Measurements from ENCODE around the gene DPM3.
"Not testable (repeated sequence)": the region's sequence is repeated elsewhere in the genome, so short reads cannot be mapped to it uniquely, and the experiment has no call there.

Gene DPM3

DNA sequence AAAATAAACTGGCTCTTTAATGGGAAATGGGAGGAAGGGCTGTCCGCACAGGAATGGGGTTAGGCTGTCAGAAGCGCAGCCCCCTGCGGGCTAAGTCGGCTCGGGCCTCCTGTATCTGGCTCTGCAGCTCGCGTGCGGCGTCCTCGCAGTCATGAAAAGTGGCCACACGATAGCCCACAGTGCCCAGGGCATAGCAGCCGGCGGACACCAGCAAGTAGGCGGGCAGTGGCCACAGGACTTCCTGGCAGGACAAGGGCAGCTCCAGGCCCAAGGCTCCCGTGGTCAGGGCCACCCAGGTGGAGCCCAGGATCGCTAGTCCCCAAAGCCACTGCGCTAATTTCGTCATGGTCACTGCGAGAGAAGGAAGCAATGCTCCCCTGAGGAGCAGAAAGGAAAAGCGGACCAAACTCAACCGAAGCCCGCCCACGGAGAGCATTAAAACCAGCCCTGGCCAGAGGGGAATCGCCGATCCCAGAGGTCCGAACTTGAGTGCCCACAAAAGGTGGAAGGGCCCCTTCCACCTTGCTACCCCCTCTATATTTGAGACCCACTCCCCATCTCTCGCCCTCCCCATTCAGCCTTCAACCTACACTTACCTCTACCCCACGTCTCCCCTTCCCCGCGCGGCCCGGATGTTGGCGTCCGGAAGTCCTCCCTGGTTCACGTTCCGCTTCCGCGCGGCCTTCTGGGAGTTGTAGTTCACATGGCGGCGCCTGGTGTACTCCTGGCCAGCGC lies at the start of gene DPM3:
DPM3 (minus strand) TSS at position 637 of the 735 bp plus-strand sequence; CDS start at position 346, 291 bp downstream.
- DNase-seq = peak in 55 of 56 donors; percentile 46 to 95 (median 83)

DNA sequence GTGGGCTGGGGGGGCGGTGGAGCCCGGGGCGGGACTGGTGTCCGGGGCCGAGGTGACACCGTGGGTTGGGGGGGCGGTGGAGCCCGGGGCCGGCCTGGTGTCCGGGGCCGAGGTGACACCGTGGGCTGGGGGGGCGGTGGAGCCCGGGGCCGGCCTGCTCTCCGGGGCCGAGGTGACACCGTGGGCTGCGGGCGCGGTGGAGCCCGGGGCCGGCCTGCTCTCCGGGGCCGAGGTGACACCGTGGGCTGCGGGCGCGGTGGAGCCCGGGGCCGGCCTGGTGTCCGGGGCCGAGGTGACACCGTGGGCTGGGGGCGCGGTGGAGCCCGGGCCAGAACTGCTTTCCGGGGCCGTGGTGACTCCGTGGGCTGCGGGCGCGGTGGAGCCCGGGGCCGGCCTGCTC lies 49.6 kb upstream of the DPM3 start:
- DNase-seq = not testable (repeated sequence)

DNA sequence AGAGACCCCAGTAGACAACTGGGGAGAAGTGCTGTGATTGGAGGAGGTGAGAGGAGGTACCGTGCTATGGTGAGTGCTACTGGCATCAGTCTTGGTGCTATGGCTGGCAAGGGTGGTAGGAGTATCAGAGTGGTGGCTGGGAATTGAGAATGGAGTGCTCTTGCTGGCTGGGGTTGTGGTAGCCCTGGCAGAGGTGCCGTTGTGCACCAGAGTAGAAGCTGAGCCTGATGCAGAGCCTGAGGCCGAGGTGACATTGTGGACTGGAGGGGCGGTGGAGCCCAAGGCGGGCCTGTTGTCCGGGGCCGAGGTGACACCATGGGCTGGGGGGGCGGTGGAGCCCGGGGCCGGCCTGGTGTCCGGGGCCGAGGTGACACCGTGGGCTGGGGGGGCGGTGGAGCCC lies 47.9 kb upstream of the DPM3 start:
- no peak for DNase-seq

DNA sequence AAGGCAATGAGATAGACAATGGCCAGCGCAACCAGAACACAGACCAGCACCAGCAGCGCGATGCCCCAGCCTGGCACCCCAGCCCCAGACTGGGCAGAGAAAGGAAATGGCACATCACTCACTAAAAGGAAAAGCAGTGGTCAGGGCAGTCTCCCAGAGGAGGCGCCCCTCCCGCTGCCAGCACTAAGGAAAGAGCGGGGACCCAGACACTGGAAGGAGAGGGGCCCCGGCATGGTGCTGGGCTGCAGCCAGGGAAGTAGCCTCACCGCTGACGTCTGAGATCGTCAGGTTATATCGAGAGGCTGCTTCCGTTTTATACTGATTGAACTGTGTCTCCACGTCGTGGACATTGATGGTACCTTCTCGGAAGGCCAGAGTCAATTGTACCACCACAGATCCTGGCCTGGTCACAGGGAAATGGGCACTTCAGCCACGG lies 47.1 kb upstream of the DPM3 start:
- no peak for DNase-seq

- no peak for DNase-seq
These were observed 46.6 kb upstream of the DPM3 start for GRCh38 chr1:155186794-155187455.

GRCh38 chr1:155186067-155186793 lies 45.9 kb upstream of the DPM3 start:
- no peak for DNase-seq

GRCh38 chr1:155185783-155186066 lies 45.4 kb upstream of the DPM3 start:
- DNase-seq = no peak

DNA sequence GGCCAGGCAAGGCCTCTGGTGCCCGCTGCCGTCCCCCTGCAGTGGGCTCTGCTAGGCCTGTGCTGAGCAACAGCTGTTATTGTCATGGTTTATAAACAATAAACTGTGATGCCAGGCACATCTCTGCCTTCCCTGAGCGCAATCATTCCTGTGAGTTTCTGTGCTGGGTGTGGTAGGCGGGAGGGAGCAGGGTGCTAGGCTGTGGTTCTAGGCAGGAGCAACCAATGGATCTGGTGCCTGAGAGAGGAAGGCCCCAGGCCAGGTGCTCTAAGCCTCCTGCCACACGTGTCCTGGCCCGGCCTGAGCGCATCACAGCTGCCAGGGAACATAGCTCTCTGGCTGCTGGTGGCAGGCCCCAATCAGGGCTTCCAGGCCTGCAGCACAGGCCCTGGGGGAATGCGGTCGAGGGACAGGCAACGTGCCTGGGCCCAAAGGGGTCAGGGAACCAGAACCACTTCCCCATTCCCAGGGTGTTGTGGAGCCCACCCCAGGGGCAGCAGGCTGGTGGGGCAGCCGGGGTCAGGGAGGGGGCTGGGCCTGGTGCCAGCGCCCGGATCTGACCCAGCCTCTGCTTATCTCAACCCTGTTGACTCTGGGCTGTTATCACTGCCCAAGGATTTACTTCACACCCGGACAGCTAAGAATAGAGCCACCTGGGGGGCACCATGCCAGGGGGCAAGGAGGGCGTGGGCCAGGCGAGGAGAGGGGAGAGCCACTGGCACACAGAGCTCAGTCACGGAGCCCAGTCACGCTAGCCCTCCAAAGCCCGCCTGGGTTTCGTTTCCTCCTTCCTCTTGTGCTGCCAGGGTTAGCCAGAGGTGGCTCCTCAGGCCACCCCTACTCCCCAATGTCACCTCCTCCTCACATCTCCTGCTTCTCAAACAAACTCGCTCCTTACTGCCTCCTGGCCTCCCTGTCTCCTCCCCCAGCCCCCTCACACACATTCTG lies 44.8 kb upstream of the DPM3 start:
- no peak for DNase-seq

- no peak for DNase-seq
These were observed 44.0 kb upstream of the DPM3 start for GRCh38 chr1:155184351-155184811.

DNA sequence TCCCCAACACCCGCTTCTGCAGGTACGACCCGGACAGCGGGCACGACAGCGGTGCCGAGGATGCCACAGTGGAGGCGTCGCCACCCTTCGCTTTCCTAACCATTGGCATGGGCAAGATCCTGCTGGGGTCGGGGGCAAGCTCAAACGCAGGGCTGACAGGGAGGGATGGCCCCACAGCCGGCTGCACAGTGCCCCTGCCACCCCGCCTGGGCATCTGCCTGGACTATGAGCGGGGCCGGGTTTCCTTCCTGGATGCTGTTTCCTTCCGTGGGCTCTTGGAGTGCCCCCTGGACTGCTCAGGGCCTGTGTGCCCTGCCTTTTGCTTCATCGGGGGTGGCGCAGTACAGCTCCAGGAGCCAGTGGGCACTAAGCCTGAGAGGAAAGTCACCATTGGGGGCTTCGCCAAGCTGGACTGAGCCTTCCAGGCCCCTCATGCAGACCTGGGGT lies 43.5 kb upstream of the DPM3 start:
- DNase-seq = no peak

GRCh38 chr1:155182052-155182550 lies 41.8 kb upstream of the DPM3 start:
- DNase-seq = no peak

- no peak for DNase-seq
These were observed 41.2 kb upstream of the DPM3 start for GRCh38 chr1:155181371-155182051.

GRCh38 chr1:155179112-155180031 lies 39.0 kb upstream of the DPM3 start:
- DNase-seq = no peak

GRCh38 chr1:155178441-155179111 lies 38.2 kb upstream of the DPM3 start:
- no peak for DNase-seq

DNA sequence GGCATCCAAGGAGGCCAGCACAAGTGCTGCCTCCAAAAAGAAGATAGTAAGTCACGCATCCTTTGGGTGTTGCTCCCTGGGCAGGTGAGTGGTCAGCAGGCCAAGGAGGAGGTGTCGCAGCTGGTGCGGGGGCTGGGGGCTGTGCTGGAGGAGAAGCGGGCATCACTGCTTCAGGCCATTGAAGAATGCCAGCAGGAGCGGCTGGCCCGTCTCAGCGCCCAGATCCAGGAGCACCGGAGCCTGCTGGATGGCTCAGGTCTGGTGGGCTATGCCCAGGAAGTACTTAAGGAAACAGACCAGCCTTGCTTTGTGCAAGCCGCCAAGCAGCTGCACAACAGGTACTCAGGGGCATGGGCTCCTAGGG lies 37.6 kb upstream of the DPM3 start:
- DNase-seq = no peak

- no peak for DNase-seq
These were observed 37.0 kb upstream of the DPM3 start for GRCh38 chr1:155177192-155177917.

GRCh38 chr1:155176544-155177071 lies 36.3 kb upstream of the DPM3 start:
- DNase-seq = peak in 51 of 56 donors; percentile 23 to 93 (median 66)
